DOHH2 (cell line): ENCODE data around the gene EYA2.

Source experiments
- H3F3A ChIP-seq: fragments of 200-600 bp; sonication (generic), shearing (Covaris generic); 2 replicates; pipeline ENCODE4 v1.6.0; 2016; ENCODE audit warnings: antibody characterized with exemption, mild to moderate bottlenecking; ENCODE audit not compliant: control insufficient read depth, insufficient read depth
- H3K27ac ChIP-seq: fragments of 200-600 bp; sonication (generic); 2 replicates; pipeline ENCODE4 v1.5.1; 2014; ENCODE audit warnings: low read depth, mild to moderate bottlenecking, low read length, moderate library complexity
- H3K27me3 ChIP-seq: fragments of 200-600 bp; sonication (generic); 2 replicates; pipeline ENCODE4 v1.6.1; 2014; ENCODE audit warnings: mild to moderate bottlenecking, low read length, mixed read lengths; ENCODE audit not compliant: control insufficient read depth
- H3K36me3 ChIP-seq: fragments of 200-600 bp; sonication (generic); 2 replicates; pipeline ENCODE4 v1.6.1; 2014; ENCODE audit warnings: mild to moderate bottlenecking, low read length, moderate library complexity, mixed read lengths; ENCODE audit not compliant: control insufficient read depth
- H3K4me1 ChIP-seq: fragments of 200-600 bp; sonication (generic); 2 replicates; pipeline ENCODE4 v1.6.1; 2014; ENCODE audit warnings: mild to moderate bottlenecking, low read length, mixed read lengths; ENCODE audit not compliant: control insufficient read depth
- H3K4me2 ChIP-seq: fragments of 200-600 bp; sonication (generic); 2 replicates; pipeline ENCODE4 v1.6.0; 2014; ENCODE audit warnings: mild to moderate bottlenecking, low read length, moderate library complexity
- H3K4me3 ChIP-seq: fragments of 200-600 bp; sonication (generic); 2 replicates; pipeline ENCODE4 v1.5.1; 2014; ENCODE audit warnings: mild to moderate bottlenecking, low read length, mixed read lengths
- H3K79me2 ChIP-seq: fragments of 200-600 bp; sonication (generic); 2 replicates; pipeline ENCODE4 v1.6.1; 2014; ENCODE audit warnings: mild to moderate bottlenecking, low read length, mixed read lengths; ENCODE audit not compliant: control insufficient read depth
- H3K9me2 ChIP-seq: fragments of 200-600 bp; sonication (generic); replicated peaks from 2 replicates; pipeline ENCODE4 v1.6.1; 2014; ENCODE audit warnings: mild to moderate bottlenecking, low read length, mixed read lengths; ENCODE audit not compliant: control insufficient read depth
- H3K9me3 ChIP-seq: fragments of 200-600 bp; sonication (generic); 2 replicates; pipeline ENCODE4 v1.6.1; 2014; ENCODE audit warnings: antibody characterized with exemption, low read length, mixed read lengths; ENCODE audit not compliant: control insufficient read depth, insufficient read depth
- H4K20me1 ChIP-seq: fragments of 200-600 bp; sonication (generic); 2 replicates; pipeline ENCODE4 v1.6.0; 2014; ENCODE audit warnings: low read depth, mild to moderate bottlenecking, antibody characterized with exemption, low read length, moderate library complexity; ENCODE audit not compliant: control insufficient read depth, insufficient read depth
- EZH2phosphoT487 ChIP-seq: fragments of 200-600 bp; sonication (generic); IDR thresholded peaks from 2 replicates; pipeline ENCODE4 v1.6.1; 2017; ENCODE audit warnings: borderline replicate concordance, mild to moderate bottlenecking, antibody characterized with exemption, low read length, moderate library complexity, mixed read lengths
- TF ChIP-seq, protein P1 (sequence below): fragments of 200-600 bp; sonication (generic); IDR thresholded peaks from one replicate; pipeline ENCODE4 v1.5.1; 2014; ENCODE audit warnings: antibody characterized with exemption, mild to moderate bottlenecking, low read depth, low read length; ENCODE audit not compliant: poor library complexity, severe bottlenecking

Gene EYA2

DNA sequence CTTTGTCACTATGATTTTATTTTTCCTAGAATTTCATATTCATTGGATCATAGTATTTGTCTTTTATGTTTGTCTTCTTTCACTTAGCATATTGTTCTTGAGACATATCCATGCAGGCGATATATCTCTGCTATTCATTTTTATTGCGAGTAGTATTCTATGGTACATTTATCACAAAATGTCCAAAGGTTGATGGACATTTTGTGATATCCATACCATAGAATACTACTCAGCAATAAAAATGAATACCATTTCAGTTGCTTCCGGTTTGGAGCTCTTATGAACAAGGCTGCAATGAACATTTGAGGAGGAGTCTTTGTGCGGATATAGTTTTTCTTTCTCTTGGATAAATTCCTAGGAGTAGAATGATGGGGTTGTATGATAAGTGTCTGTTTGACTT is 28.8 kb upstream of the EYA2 start:
- no peaks in the 10 kb centered on the region for H3K79me2 ChIP-seq

DNA sequence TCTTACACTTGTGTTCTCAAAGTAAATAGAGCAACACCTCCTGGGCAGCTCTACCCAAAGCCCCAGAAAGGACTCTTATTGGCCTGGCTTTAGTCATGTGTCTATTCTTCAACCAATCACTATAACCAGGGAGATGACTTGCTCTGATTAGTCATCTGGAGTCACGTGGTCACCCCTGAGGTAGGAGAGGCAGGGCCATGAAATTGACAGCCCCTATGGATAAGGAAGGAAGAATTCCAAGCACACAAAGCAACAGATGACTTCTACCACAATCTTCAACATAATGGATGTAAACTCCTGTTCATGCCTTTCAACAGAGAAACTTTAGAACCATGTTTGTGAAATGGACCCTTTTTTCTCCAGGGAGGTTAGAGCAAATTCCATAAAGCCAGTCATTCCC is 24.6 kb upstream of the EYA2 start:
- no peak overlapping the region for H3K27ac ChIP-seq
- TF ChIP-seq EZH2phosphoT487 = no peak
- TF ChIP-seq, protein P1, sequence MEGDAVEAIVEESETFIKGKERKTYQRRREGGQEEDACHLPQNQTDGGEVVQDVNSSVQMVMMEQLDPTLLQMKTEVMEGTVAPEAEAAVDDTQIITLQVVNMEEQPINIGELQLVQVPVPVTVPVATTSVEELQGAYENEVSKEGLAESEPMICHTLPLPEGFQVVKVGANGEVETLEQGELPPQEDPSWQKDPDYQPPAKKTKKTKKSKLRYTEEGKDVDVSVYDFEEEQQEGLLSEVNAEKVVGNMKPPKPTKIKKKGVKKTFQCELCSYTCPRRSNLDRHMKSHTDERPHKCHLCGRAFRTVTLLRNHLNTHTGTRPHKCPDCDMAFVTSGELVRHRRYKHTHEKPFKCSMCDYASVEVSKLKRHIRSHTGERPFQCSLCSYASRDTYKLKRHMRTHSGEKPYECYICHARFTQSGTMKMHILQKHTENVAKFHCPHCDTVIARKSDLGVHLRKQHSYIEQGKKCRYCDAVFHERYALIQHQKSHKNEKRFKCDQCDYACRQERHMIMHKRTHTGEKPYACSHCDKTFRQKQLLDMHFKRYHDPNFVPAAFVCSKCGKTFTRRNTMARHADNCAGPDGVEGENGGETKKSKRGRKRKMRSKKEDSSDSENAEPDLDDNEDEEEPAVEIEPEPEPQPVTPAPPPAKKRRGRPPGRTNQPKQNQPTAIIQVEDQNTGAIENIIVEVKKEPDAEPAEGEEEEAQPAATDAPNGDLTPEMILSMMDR = no peak
- no peaks in the 10 kb centered on the region for H3K4me1 ChIP-seq
- no peaks in the 10 kb centered on the region for H3K27me3 ChIP-seq
- no peak overlapping the region for H3K4me2 ChIP-seq
- no peaks in the 10 kb centered on the region for H3F3A ChIP-seq
- no peaks in the 10 kb centered on the region for H4K20me1 ChIP-seq
- H3K9me2 ChIP-seq = no peaks in the 10 kb centered on the region
- no peak overlapping the region for H3K4me3 ChIP-seq
- H3K9me3 ChIP-seq = no peaks in the 10 kb centered on the region
- H3K79me2 ChIP-seq = no peaks in the 10 kb centered on the region
- H3K36me3 ChIP-seq = no peaks in the 10 kb centered on the region

More for the DNA sequence above, 28.8 kb upstream of the EYA2 start:
- TF ChIP-seq, protein P1 = no peak
- no peak for TF ChIP-seq EZH2phosphoT487
- H3K9me3 ChIP-seq = no peaks in the 10 kb centered on the region
- H3K36me3 ChIP-seq = no peaks in the 10 kb centered on the region
- H3K27ac ChIP-seq = no peak overlapping the region
- H3K4me1 ChIP-seq = no peaks in the 10 kb centered on the region
- H4K20me1 ChIP-seq = no peaks in the 10 kb centered on the region
- H3K27me3 ChIP-seq = no peaks in the 10 kb centered on the region
- no peak overlapping the region for H3K4me2 ChIP-seq
- H3K9me2 ChIP-seq = no peaks in the 10 kb centered on the region
- H3F3A ChIP-seq = no peaks in the 10 kb centered on the region
- no peak overlapping the region for H3K4me3 ChIP-seq

DNA sequence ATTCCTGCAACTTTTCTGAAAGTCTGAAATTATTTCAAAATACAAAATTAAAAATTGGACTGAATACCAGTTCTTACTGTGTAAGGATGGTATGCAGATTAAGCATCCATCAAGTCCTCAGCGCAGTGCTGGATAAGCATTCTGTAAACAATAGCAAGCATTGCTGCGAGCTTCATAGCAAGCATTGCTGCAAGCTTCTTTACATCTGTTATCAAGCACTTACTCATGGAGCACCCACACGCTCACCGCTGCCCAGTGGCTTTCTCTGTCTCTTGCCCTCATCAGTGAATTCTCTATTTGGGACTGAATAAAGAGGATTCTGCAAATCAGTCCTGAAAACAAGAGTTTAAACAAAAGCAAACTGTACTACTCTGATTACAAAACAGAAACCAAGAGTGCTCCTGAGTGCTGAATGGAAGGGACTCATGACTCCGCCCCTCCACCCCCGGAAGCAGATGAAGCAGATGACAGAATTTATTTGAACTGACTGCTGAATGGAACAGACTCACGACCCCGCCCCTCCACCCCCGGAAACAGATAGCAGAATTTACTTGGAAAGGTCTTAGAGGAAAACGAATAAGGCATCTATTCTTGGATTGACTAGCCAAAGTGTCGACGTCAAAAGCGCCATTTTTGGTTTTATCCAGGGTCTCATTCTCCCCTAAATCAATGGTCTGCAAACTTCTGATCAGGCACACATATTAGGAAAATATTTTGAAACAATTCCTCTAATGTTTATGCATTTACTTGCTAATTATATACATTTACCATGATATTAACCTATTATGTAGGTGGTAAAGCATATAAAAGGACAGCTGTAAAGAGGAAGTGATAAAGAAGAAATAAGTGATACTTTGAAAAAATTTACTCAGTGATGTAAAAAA is 22.1 kb upstream of the EYA2 start:
- Histone ChIP-seq H3K4me3 (no peak overlapping the region), H3K9me3 (no peaks in the 10 kb centered on the region), H3F3A (no peaks in the 10 kb centered on the region), H3K4me2 (no peak overlapping the region), H3K9me2 (no peaks in the 10 kb centered on the region), H3K79me2 (no peaks in the 10 kb centered on the region), H4K20me1 (no peaks in the 10 kb centered on the region), H3K27ac (no peak overlapping the region), H3K36me3 (no peaks in the 10 kb centered on the region), H3K4me1 (no peaks in the 10 kb centered on the region), H3K27me3 (no peaks in the 10 kb centered on the region)
- TF ChIP-seq EZH2phosphoT487 = no peak
- TF ChIP-seq, protein P1 = no peak
